HG02571 (cell line): ENCODE results near the gene KCNQ2.

Experiments
- ATAC-seq: cut with Tn5 transposase; IDR thresholded peaks from one replicate; pipeline ENCODE4 v1.9.1; 2021; ENCODE audit warnings: mild to moderate bottlenecking, moderate library complexity; ENCODE audit not compliant: unreplicated experiment

The KCNQ2 gene

DNA sequence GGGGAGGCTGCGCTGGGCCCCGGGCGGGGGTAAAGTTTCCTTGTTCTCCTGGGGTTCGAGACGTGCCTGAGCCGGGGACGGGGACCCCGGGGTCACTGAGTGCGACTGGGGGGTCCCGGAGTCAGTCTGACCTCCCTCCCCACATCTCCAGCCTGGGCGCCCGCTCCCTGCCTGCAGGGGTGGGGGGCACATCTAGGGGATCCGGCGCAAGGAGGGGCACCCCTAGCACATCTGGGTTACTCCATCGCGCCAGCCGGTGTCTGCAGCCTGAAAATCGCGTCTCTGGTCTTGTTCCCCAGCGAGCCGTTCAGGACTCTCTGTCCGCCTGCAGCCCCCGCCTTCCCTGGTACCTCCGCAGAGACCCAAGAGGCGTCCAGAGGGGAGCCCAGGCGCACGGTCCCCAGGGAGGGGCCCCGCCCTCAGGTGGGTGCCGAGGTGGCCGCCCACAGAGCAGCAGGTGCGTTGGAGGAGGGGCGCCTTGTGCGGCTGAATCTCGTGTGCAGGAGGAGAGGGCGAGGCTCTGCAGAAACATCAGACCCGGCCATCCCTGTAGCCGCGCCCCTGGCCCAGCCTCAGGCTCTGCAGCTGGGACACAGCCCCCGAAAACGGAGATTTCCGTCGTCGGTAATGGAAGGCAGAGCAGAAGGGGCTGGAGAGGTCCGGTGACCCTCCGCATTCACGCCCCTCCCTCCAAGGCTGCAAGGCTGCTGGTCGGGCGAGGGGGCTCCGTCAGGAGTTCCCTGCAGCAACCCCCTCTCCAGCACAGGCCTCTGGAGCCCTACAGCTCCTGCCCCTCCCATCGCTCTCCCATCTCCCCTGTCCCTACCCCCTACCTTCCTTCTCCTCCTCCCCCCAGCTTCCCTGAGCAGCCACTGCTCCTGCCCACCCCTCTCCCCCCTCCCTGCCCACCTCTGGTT, 110.7 kb downstream of the KCNQ2 start:
- no peak for ATAC-seq

DNA sequence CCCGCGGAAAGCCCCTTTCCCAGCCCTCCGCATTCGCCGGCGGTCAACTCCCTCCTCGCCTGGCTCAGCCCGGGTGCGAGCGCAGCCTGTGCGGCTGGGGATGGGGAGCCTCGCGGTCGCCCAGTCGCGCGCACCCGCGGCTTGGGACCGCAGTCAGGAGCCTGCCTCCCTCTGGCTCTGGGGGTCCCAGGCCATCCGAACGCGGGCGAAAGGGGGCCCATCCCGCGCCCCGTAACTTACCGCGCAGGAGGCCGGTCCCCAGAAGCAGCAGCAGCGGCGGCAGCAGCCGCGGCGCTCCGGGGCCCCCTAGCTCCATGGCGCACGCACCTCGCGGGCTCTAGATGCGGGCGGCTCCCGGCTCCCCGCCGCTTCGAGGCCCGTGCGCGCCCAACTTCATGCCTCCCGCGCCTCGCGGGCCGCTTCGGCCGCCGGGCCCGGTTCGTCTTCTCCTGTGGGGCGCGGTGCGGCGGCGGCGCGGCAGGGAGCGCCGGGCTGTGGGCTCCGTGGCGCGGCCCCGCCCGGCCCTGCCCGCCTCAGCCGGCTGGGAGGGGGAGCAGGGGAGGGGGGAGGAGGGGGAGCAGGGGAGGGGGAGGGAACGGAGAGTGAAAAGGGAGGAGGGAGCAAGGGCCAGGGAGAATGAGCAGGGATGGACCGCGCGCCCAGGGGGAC, 111.5 kb downstream of the KCNQ2 start, which contains the start of gene CHRNA4:
Gene CHRNA4 (minus strand): TSS at position 500 of the 669 bp plus-strand sequence. CDS start 184 bp downstream, at position 316.
- ATAC-seq = no peak

DNA sequence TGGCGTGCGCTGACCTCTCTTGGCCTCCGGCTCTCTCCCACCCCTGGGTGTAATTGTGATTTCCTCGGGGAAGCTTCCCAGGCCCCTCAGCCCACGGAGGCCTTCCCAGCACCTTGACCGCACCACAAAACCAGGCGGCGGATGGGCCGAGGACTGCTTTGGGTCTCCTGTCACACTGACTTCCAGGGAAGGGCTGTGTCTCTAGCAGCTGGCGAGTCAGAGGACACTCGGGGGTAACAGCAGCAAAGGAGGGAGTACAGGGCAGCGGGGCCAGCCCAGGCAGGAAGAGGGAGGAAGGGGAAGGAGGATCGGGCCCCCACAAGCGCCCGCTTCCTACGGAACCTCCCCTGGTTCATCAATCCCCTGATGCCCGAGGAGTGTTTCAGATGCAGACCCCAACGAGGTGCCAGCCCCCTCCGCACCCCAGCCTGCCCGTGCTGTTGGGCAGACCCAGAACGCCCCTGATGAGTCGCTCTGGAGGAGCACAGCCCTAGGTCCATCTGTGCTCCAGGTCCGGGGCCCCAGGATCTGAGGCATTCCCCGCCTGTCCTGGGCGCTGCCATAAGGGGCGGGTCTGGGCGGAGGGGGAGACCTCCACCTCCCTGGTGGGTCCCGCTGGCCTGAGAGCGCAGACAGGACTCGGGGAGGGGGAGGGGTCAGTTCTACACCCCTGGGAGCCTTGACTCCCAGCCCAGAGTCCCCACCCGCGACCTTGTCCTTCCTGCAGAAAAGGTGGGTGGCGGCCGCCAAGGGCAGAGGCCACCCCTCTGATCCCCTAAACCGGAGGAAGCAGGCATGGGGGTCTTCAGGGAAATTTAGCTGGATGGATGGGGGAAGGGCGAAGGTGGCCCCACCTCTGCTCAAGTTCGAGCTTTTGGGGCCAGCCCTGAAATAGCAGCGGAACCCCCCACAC, 112.3 kb downstream of the KCNQ2 start:
- ATAC-seq = no peak

DNA sequence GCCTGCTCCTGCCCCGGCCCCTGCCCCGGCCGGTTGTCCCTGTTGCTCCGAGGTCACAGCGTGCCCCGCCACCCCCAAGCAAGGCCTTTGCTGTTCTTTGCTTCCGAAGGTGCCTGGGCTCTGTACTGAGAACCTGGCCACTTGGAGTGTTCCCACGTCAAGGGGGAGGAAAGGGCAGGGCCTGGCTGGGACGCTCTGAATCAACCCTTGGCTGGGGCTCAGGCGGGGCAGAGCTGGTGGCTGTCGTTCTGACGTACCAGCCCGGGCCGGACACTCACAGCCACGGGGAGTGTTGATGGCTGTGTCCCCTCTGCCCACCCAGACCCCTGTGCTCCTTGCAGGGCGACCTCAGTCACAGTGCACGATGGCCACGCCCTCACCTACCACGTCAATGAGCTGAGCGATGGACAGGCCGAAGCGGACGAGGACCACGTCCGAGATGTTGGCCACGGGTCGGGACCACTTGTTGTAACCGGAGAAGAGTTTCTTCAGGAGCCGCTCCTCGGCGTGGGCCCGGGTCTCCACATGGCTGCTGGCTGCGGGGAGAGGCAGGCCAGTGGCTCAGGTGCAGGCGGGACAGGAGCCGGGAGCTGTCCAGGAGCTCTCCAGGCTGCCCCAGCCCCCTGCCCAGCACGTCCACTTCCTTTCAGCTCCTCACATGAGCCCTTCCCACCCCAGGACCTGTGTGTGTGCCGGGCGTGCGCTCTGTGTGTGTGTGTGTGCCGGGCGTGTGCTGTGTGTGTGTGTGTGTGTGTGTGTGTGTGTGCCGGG, 113.1 kb downstream of the KCNQ2 start:
- no peak for ATAC-seq

DNA sequence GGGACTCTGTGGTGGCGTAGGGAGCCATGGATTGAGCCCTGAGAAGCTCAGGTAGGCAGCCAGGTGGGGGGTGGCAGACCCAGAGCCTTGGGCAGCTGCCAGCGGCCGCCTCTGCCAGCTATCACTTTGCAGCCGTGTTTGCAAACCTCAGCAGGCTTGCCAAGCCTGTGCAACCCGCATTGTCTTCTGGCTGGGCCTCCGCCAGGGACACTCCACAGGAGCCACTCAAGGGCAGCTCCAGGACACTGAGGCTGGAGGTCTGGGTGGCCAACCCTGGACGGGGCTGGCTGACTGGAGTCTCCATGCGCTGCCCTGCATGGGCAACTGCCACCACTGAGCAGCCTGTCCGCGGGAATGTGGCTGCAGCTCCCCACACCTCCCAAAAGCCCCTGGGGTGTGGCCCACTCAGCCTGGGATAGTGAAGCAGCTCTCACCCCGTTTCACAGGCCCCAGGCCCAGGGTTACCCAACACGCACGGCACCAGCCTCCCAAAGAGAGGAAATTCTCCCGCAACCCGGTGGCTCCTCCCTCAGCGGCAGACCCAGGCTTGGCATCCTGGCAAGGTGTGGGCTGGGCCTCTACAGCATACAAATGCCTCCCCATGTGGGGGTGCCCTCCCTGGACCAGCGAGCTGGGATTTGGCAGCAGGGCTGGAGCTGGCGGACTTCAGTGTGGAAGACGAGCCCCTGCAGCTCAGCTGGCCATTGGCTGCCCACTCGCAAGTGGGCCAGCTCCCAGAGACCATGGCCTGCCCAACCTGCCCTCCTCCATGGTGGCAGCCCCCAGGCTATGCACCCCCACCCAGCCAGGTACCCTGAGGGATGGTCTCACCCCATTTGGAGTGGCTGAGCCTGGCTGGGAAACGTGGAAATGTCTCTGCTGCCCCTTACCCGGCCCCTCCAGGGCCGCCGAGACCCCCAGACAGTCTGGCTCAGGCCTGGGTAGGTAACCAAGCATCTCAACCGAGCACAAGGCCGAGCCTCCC, 114.2 kb downstream of the KCNQ2 start:
- no peak for ATAC-seq

DNA sequence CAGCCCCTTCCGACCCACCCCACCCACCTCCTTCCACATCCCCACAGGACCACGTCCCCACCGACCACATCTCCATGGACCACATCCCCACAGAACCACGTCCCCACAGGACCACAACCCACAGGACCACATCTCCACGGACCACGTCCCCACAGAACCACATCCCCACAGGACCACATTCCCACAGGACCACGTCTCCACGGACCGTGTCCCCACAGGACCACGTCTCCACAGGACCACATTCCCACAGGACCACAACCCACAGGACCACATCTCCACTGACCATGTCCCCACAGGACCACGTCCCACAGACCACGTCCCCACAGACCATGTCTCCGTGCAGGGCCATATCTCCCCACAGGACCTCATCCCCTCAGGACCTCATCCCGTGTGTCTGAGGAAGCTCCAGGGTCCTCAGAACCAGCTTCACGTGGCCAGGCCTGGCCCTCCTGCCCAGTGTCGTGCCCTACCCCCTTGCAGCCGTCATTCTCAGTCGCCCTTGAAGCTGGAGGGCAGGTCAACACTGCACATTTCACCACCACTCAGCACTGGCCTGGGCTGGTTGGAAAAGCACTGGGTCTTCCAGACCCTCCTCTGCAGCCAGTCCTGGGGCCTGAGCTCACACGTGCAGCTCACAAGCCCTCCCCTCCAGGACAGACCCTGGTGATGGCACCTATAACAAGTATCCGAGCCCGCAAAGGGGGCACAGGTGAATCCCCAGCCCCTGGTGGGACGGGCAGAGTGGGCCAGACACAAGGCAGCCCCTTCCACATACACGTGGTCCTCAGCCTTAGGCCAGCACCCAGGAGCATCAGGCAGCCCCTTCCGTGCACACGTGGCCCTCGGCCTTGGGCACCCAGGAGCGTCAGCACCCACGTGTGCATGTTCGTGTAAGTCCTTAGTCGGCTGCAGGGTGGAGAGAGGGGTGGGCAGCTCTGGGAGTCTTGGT, 115.2 kb downstream of the KCNQ2 start:
- no peak for ATAC-seq

DNA sequence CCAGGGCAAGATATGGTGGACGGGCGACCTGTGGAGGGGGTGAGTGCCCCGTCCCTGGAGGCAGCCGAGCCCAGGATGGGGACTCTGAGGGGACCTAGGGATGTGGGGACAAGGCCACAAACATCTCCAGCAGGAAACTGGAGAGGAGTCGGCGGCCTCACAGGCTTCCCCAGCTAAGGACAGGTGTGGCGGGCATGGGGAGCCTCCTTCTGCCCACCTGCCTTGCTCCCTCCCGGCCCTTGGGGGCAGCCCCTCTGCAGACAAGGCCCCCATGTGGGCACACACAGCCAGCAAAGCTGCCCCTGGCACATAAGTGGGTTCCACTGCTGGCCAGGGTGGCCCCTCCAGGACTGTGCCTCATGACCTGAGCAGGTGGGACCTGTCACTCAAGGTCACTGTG, 115.9 kb downstream of the KCNQ2 start:
- no peak for ATAC-seq

DNA sequence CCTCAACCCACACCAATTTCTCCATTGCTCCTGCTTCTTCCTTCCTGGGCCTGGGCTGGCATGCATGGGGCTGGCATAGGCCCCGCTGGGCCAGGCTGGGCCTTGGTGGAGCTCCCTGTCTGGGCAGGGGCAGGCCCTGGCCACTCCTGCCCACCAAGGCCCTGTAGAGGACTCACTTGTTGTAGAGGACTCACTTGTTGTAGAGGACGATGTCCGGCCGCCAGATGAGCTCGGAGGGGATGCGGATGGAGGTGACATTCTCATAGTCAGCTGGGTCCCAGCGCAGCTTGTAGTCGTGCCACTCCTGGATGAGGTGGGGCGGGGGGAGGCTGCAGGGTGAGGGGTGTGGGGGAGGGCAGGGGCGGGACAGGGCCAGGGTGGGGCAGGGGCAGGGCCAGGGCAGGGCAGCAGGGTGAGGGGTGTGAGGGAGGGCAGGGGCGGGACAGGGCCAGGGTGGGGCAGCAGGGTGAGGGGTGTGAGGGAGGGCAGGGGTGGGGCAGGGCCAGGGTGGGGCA, 116.6 kb downstream of the KCNQ2 start:
- ATAC-seq = no peak

DNA sequence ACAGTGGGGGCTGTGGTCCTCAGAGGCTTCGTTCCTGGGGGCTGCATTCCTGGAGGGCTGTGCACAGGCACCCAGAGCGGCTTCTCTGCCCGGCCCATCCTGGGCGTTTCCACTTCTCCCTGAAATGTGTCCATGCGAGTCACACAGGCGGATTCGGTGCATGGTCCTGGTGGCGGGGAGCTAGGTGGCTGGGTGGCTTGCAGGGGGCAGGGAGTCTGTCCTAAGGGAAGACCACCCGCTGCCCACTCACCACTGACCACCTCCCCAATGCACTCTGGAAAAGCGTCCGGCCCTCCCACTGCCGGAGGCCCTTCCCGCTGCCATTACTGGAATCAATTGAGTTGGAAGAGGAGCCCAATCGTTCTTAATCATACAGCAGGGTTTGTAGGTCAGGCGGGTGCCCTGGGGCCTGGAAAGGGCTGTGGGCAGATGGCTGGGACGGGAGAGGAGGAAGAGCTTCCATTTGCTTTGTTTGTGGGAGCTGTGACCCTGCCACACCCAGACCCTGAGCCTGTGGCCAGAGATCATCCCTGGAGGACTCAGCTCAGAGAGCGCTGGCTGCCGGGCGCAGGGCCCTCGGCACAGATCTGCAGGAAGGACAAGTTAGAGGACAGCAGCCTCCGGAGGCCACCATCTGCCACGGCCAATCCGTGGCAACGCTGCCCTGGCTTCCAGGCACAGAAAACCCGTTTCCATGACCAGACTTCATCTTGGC, 117.7 kb downstream of the KCNQ2 start:
- no peak for ATAC-seq

DNA sequence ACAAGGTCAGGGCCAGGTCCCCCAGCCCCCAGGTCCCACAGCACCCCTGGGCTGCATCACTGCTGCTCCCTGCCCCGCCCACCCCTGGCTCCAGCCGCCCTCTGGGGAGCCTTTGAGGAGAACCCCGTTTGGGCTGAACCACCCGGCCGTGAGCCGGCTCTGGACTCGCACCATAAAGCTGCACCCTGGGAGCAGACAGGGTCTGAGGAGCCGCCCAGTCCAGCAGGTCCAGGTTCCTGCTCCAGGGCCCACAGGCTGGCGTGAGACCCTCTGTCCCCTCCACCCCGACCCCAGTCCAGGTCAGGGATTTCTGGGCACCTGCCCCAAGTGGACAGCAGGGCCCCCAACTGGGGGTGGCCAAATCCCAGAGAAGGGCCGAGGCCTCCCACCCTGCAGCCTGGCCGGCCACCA, 119.6 kb downstream of the KCNQ2 start:
- ATAC-seq = no peak

DNA sequence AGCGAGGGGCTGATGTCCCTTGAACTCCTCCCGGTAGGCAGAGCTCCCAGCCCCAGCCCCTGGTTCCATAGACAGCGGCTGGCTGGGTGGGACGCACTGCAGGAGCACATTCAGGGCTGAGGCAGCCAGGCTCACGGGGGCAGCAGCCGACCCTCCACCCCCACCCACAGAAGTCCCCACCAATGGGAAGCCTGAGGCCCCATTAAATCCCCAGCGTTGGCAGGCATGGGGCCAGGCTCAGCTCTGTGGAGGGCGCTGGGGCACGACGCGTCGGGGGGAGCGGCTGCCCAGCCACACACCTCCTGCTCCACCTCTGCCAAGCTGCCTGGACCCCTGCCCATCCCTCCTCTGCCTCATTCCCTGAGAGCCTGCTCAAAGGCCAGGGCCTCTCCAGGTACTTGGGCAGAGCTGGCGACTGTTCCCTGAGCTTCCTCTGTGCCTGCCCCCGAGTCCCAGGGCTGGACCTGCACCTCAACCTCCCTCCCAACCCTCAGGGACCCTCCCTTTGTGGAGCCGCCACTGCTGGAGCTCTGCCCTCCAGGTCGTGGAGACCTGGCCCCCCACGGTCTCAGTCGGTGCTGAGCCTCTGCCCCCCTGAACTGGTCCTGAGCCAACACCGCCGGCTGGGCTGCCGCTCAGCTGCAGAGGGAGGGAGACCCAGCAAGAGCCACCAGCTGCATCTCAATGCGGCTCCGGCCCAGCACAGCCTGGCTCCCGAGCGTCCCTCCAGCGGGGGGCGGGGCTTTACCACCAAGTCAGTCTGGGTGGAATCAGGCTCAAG, 120.5 kb downstream of the KCNQ2 start:
- no peak for ATAC-seq

DNA sequence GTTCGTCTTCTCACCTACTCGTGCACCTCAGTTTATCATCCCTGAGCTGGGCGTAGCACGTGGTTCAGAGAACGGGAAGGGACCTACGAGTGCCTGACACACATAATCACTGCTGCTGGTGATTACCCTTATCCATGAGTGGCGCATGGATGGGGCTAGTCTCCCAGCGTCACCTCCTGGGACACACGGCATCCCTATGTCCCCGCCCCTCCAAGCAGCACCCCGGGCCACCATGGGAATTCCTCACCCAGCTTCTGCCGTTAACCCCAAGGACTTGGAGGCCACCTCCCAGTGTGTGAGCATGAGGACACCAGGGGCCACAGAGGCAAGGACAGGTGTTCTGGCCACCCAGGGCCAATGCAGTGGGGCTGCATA, 121.1 kb downstream of the KCNQ2 start:
- ATAC-seq = no peak

DNA sequence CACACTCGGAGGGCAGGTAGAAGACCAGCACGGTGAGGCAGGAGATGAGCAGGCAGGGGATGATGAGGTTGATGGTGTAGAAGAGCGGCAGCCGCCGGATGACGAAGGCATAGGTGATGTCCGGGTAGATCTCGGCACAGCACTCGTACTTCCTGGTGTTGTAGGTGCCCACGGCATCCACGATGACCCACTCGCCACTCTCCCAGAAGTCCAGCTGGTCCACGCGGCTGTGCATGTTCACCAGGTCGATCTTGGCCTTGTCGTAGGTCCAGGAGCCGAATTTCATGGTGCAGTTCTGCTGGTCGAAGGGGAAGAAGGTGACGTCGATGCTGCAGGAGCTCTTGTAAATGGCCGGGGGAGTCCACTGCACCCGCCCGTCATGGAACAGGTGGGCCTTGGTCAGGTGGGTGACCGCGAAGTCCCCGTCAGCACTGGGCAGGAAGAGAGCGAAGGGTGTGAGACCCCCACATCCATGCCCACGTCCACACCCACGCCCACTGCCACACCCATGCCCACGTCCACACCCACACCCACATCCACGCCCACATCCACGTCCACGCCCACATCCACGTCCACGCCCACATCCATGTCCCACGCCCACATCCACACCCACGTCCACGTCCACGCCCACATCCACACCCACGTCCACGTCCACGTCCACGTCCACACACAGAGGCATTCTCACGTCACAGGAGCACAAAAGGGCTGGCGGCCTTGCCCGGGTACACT, 121.7 kb downstream of the KCNQ2 start:
- ATAC-seq = no peak
